ENCODE data around the gene VAT1L. TPM values are rescaled to one million over a fixed set of nuclear protein-coding genes. Genes with fewer than 3 reads are reported as not detected.

Gene VAT1L
- total RNA-seq, 1 donor from 2014 or later = 0.67 TPM

- Mint-ChIP-seq H3K27ac (peak overlapping the region; percentile 79), H3K4me1 (ENCODE audit: low read depth) (peaks cover 55% of the 10 kb centered on the region), H3K9me3 (ENCODE audit: low read depth) (no peaks in the 10 kb centered on the region), H3K4me3 (ENCODE audit: low read depth) (no peak overlapping the region), H3K27me3 (no peaks in the 10 kb centered on the region), H3K36me3 (ENCODE audit: insufficient read depth) (no peaks in the 10 kb centered on the region)
- no peak for DNase-seq (ENCODE audit: low spot score, unreplicated experiment)
- TF ChIP-seq CTCF (IDR thresholded peaks at IDR 0.05; ENCODE audit: unreplicated experiment) = no peak
These were observed 129.6 kb downstream of the VAT1L start for GRCh38 chr16:77917971-77918370.

- TF ChIP-seq CTCF (IDR thresholded peaks at IDR 0.05; ENCODE audit: unreplicated experiment) = no peak
- Mint-ChIP-seq H3K4me1 (ENCODE audit: low read depth) (peaks cover 59% of the 10 kb centered on the region), H3K4me3 (ENCODE audit: low read depth) (no peak overlapping the region), H3K9me3 (ENCODE audit: low read depth) (no peaks in the 10 kb centered on the region), H3K36me3 (ENCODE audit: insufficient read depth) (no peaks in the 10 kb centered on the region), H3K27ac (peak overlapping the region; percentile 79), H3K27me3 (no peaks in the 10 kb centered on the region)
- peak; percentile 15 for DNase-seq (ENCODE audit: low spot score, unreplicated experiment)
These were observed 130.7 kb downstream of the VAT1L start for GRCh38 chr16:77918809-77919707.

- Mint-ChIP-seq H3K36me3 (ENCODE audit: insufficient read depth) (no peaks in the 10 kb centered on the region), H3K4me3 (ENCODE audit: low read depth) (no peak overlapping the region), H3K9me3 (ENCODE audit: low read depth) (no peaks in the 10 kb centered on the region), H3K4me1 (ENCODE audit: low read depth) (peaks cover 66% of the 10 kb centered on the region), H3K27me3 (no peaks in the 10 kb centered on the region), H3K27ac (no peak overlapping the region)
- TF ChIP-seq CTCF (IDR thresholded peaks at IDR 0.05; ENCODE audit: unreplicated experiment) = no peak
- DNase-seq (ENCODE audit: low spot score, unreplicated experiment) = no peak
These were observed 131.5 kb downstream of the VAT1L start for GRCh38 chr16:77919761-77920415.

- TF ChIP-seq CTCF (IDR thresholded peaks at IDR 0.05; ENCODE audit: unreplicated experiment) = no peak
- Mint-ChIP-seq H3K27ac (no peak overlapping the region), H3K36me3 (ENCODE audit: insufficient read depth) (no peaks in the 10 kb centered on the region), H3K4me3 (ENCODE audit: low read depth) (peak overlapping the region; percentile 18), H3K4me1 (ENCODE audit: low read depth) (peaks cover 68% of the 10 kb centered on the region), H3K9me3 (ENCODE audit: low read depth) (no peaks in the 10 kb centered on the region), H3K27me3 (no peaks in the 10 kb centered on the region)
- no peak for DNase-seq (ENCODE audit: low spot score, unreplicated experiment)
These were observed 132.6 kb downstream of the VAT1L start for GRCh38 chr16:77920984-77921383.

- Mint-ChIP-seq H3K9me3 (ENCODE audit: low read depth) (no peaks in the 10 kb centered on the region), H3K4me1 (ENCODE audit: low read depth) (peaks cover 58% of the 10 kb centered on the region), H3K27me3 (no peaks in the 10 kb centered on the region), H3K36me3 (ENCODE audit: insufficient read depth) (no peaks in the 10 kb centered on the region), H3K4me3 (ENCODE audit: low read depth) (no peak overlapping the region), H3K27ac (no peak overlapping the region)
- TF ChIP-seq CTCF (IDR thresholded peaks at IDR 0.05; ENCODE audit: unreplicated experiment) = no peak
- DNase-seq (ENCODE audit: low spot score, unreplicated experiment) = no peak
These were observed 133.9 kb downstream of the VAT1L start for GRCh38 chr16:77922228-77922754.
